Endothelial cell of umbilical vein (primary cell): ENCODE measurements around the gene GIPR.

ENCODE experiments used
- CTCF ChIP-seq, 2 donors: IDR thresholded peaks; 1 replicate in 1 of 2; 2 replicates in 1 of 2; pipeline ENCODE4 v1.5.1; 2011; ENCODE audit warnings: low read length in 2 of 2, mild to moderate bottlenecking in 2 of 2, moderate library complexity in 2 of 2, control low read depth in 1 of 2, inconsistent platforms in 1 of 2, low read depth in 1 of 2; ENCODE audit not compliant: insufficient read depth in 1 of 2; ENCODE audit errors: extremely low read depth in 1 of 2
- EZH2 ChIP-seq: IDR thresholded peaks from 2 replicates; pipeline ENCODE4 v1.6.1; 2012; ENCODE audit warnings: borderline replicate concordance, low read depth, mild to moderate bottlenecking, moderate library complexity, low read length, inconsistent platforms; ENCODE audit not compliant: severe bottlenecking
- FOS ChIP-seq: IDR thresholded peaks from 2 replicates; pipeline ENCODE4 v1.6.1; 2011; ENCODE audit warnings: mild to moderate bottlenecking, low read length, moderate library complexity, borderline replicate concordance; ENCODE audit not compliant: insufficient read depth
- MAX ChIP-seq: IDR thresholded peaks from 2 replicates; pipeline ENCODE4 v1.6.1; 2011; ENCODE audit not compliant: insufficient read depth, insufficient read length
- MYC ChIP-seq: IDR thresholded peaks from one replicate; pipeline ENCODE4 v1.6.1; 2011; ENCODE audit warnings: mild to moderate bottlenecking, low read depth, low read length
- POLR2A ChIP-seq: IDR thresholded peaks from 2 replicates; pipeline ENCODE4 v1.6.1; 2012; ENCODE audit warnings: low read depth, mild to moderate bottlenecking, control low read depth, low read length
- POLR2AphosphoS5 ChIP-seq: IDR thresholded peaks from 2 replicates; pipeline ENCODE4 v1.6.1; 2012; ENCODE audit warnings: low read depth, mild to moderate bottlenecking, control low read depth, low read length, moderate library complexity; ENCODE audit not compliant: insufficient read depth

GRCh38 chr19:45715139-45715538 lies 47.1 kb downstream of the GIPR start:
- TF ChIP-seq CTCF (IDR thresholded peaks at IDR 0.05; ENCODE audit: extremely low read depth in 1 of 2, insufficient read depth in 1 of 2, low read depth in 1 of 2, low read length in 2 of 2) (no peak), MAX (no peak), POLR2A (no peak), EZH2 (no peak), FOS (no peak), MYC (no peak), POLR2AphosphoS5 (no peak)
